Bone marrow (tissue), 2 donors: Measurements from ENCODE around the gene WNT4.

Source experiments
- DNase-seq, 2 donors: peaks; one replicate each; lab custom pipeline; 2025; lab: John Stamatoyannopoulos, UW

Gene WNT4

DNA sequence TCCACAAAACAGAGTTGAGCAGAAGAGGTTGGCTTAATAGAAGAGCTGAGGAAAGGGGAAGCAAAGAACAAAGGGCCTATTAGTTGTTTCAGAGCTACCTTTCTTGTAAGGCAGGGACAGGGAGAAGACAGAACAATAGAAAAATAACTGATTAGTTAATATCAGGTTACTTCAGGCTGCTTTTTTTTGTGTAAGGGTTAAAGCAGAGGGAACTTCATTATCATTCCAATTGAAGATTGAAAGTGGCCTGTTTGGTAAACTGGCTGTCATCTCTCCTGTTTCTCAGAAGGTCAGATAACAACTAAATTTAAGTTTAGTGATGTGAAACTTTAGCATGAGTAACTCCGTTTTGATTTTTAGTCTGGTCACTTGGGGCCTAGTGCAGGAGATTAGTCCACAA lies 68.1 kb downstream of the WNT4 start:
- DNase-seq: no peak

DNA sequence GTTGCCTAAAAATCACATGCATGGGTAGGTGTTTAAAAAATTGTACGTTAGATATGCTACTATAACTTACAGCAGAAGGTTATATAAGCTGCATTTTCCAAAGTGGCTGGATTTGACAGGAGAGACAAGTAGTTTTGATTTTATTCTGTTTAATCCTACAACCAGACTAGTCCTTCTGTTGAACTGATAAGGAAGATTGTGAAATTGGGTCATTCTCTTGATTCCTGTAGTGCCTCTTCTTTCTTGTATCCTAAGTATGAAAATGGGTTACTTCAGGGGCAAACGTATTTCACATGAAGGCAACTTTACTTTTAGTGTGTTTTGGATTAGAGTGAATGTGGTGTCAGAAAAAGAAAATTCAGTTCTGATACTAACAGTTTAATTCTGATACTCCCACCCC lies 71.4 kb downstream of the WNT4 start:
- no peak for DNase-seq
